GM18508 (cell line): ENCODE measurements around the gene GALNS.
"Not testable (repeated sequence)": the region's sequence is repeated elsewhere in the genome, so short reads cannot be mapped to it uniquely, and the experiment has no call there.

Source experiments
- ATAC-seq: cut with Tn5 transposase; IDR thresholded peaks from one replicate; pipeline ENCODE4 v1.9.1; 2021; ENCODE audit warnings: moderate number of reproducible peaks; ENCODE audit not compliant: insufficient read depth, unreplicated experiment

The GALNS gene, protein sequence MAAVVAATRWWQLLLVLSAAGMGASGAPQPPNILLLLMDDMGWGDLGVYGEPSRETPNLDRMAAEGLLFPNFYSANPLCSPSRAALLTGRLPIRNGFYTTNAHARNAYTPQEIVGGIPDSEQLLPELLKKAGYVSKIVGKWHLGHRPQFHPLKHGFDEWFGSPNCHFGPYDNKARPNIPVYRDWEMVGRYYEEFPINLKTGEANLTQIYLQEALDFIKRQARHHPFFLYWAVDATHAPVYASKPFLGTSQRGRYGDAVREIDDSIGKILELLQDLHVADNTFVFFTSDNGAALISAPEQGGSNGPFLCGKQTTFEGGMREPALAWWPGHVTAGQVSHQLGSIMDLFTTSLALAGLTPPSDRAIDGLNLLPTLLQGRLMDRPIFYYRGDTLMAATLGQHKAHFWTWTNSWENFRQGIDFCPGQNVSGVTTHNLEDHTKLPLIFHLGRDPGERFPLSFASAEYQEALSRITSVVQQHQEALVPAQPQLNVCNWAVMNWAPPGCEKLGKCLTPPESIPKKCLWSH

DNA sequence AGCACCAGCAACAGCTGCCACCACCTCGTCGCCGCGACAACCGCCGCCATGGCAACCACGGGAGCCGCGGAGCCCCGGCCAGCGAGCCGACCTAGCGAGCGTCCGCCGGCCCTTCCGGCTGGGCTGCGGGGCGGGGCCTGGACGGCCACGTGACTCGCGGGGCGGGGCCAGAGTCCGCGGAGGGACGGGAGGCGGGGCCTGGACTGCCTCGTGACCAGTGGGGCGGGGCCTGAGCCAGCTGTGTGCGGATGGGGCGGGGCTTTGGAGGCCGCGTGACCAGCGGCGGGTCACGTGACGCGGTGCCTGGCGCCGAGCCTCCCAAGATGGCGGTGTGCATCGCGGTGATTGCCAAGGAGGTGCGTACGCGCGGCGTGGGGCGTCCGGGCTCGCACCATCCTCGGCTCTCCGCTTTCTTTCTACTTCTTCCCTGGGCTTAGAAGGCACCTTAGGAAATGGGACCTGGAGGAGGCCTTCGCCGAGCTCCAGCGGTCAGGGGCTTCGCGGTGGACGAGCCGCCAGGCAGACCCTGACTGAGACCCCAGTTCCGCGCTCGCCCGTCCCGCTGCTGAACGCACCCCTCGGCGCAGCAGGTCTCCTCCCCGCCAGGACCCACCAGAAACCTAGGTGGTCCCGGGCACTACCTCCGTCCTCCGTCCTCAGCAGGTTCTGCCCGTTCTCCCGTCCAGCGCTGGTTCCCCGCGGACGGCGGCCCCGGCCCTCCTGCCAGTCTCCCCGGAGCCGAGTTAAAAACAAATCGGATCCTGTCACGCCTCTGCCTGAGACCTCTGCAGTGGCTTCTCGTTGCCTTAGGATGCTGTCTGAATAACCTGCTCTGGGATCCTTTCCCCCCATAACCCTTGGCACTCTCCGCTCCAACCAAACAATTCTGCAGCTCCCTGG lies at the start of gene GALNS, which contains the start of gene TRAPPC2L:
Gene GALNS (minus strand): TSS at position 120 of the 900 bp plus-strand sequence. CDS start 70 bp downstream, at position 50.
Gene TRAPPC2L (plus strand): TSS at position 300 of the 900 bp plus-strand sequence. CDS start 24 bp downstream, at position 324.
- ATAC-seq = no peak

DNA sequence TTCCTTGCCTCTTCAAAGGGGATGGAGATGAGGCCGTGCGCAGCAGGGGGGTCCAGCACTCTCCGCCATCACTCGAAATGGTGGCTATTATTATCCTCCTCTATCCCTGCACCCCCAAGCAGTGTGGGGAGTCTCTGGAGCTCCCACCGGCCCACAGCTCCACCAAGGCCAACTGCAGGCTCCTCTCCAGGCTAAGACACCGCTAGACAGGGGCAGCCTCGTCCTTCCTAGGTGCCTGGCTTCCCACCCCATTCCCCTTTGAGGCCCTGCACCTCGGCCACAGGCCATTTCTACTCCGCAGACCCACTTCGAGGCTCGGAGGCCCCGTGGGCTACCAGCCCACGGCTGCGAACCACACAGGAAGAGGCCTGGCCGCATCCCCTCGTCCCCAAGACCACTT lies 49.3 kb upstream of the GALNS start:
- ATAC-seq = no peak

DNA sequence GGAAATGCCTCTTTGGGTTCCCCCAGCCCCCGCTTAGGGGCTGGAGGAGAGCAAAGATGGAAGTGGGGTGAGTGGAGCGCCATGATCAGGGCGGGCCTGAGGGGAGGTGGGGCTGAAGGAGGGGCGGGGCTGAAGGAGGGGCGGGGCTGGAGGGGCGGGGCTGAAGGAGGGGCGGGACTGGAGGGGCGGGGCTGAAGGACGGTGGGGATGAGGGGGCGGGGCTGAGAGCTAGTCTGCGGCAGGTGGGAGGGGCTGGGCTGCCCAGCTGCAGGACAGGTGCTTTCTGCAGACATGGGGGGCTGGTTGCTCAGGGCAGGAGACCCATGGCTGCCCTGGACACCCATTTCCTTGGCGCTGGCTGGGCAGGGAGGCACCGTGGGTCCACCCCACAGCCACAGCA lies 48.8 kb upstream of the GALNS start:
- no peak for ATAC-seq

DNA sequence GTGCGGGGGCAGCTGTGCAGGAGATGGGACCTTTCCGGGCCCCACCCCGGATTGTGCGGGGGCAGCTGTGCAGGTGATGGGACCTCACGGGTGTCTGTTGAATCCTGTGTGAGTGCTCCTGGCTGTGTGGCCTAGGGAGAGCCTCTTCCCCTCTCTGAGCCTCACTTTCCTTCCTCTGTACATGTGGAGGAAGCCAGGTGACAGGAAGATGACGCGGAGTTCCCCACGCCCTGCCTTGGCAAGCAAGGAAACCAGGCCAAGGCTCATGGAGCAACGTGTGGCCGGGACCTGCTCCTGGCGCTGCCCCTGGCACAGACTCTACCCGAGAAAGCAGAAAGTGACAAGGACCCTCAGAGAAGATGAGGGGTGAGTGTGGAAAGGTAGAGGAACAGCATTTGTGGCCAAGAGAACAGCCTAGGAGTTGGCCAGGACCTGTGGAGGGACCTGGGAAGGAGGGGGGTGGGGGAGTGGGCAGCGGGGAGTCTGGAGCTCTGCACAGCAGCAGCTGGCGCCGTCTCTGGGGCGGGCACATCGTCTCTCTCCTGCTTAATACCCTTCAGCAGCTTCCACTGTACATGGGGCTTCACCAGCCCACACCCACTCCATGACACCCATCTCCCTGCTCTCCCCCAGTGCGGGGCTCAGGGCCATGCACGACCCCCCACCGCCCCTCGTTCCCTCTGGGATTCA lies 48.1 kb upstream of the GALNS start:
- ATAC-seq = no peak

DNA sequence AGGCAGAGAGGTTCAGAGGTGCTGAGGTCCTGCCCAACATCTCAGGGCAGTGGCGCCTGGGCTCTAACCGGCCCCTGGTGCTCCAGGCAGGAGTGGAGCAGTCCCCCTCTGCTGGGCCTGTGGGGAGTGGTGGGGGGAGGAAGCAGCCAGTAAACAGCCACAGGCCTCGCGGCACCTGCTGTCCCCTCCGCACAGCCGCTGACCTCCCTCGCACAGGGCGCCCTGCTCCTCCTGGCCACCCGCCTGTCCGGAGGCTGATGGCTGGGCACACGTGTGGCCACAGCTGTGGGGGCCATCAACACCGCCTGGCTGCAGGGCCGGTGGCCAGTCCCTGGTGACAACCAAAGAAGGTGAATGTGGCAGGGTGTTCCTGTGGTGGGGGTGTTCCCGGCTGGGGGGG lies 46.5 kb upstream of the GALNS start:
- ATAC-seq = no peak

DNA sequence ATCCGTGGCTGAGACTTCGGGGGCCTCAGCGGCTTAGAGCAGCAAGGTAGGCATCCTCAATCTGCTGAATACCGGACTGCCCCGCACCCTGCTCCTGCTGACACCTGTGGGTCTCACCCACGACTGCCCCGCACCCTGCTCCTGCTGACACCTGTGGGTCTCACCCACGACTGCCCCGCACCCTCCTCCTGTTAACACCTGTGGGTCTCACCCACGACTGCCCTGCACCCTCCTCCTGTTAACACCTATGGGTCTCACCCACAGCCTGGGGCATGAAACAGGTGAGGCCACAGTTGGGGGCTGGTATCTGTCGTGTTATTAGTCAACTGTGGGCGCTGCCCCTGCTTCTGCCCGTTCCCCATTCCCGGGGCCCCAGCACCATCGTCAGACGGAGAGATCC lies 46.0 kb upstream of the GALNS start:
- no peak for ATAC-seq

DNA sequence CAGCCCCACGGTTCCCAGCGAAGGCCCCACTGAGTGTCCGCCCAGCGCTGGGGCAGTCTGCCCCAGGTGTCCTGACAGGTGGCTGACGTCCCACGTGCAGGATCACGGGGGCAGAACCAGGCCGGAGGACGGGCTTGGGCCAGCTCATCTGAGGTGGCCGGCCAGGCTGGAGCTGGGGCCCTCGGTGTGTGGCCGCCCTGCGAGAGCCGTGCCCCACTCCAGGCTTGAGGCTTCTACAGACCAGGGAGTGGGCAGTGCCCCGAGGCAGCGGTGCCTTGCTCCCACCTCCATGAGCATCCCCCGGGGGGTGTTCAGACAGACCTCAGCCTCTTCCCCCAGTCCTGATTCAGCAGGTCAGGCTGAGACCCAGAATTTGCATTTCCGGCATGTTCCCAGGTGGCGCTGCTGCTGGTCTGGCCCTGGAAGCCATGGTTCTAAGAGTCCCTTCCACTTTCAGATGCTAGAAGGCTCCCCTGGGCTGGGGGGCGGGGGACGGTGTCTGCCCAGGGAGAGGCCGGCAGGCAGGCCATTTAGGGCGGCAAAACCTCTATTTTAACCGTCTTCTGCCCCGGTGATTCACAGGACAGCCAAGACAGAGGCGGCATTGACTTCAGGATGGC lies 45.1 kb upstream of the GALNS start:
- no peak for ATAC-seq

DNA sequence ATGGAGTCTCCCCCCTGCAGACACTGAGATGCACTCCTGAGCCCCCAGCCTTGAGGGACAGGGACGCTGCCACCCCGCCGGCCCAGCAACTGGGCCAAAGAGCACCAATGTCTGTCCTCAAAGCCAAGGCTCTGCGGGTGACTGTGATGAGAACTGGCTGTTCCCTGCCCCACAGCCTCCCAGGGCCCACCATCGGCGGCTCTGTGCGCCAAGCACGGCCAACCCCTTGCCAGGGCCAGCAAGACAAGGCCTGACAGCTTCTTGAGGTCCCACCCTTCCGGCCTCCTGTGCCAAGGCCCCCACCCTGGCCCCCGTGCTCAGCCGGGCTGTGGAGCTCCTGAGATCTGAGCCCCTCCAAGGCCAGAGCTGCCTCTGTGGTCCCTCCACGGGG lies 43.9 kb upstream of the GALNS start:
- no peak for ATAC-seq

DNA sequence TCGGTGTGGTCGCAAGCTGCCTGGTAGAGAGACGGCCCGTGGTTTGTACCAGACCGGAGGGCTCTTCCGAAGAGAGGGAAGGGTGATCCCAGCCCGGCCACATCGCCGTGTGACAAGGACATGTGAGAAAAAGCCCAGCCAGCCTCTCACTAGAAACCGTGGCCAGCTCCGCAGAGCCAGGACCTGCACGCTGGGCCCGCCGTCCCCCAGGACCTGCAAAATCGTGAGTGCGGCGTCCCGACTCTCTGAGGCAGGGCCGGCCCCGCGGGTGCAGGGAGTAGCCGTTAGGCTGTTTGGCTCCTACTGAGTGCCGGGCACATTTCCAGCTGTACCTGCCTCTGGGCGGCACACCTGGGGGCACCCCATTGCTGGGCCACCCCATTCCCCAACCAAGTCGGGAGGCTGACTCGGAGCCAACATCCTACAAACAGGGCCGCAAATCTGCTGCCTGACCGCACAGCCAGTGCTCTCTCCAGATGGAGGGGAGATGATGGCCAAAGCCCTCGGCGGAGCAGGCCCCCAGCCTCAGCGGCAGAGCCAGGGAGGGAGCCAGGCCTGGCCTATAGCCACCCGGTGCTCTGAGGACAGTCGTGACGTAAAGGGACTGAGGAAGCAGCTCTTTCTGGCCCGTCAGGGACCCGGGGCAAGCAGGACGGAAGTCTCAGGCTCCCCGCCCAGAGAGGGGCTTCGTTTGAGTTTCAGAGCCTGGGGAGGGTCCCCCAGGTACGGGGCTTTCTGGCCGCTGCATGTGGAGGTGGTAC lies 43.3 kb upstream of the GALNS start:
- ATAC-seq = no peak

DNA sequence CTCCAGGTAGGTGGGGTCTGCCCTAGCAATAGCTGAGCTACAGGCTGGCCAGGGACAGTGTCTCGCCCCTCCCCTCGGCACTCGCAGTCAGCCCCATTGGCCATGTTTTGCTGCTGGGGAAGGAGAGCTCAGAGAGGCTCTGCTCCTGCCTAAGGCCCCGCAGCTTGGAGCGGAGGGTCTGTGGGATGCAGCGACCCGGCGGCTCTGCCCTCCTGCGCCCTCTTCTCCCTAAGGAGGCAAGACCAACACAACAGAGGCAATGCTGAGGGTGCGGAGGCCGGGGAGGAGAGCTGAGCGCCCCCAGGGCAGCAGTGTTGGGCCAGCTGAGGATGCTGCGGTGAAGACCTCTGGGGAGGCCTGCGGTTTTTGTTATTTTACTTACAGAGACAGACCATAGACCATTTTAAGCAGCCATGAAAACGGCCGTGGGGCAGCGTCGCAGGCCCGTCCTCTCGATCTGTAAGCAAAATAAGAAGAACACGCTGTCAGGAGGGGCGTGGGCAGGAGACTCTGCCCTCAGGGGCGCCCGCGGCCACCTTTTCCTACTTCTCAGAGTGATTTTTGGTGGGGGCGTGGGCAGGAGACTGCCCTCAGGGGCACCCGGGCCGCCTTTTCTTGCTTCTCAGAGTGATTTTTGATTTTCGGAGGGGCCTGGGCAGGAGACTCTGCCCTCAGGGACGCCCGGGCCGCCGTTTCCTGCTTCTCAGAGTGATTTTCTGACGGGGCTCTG lies 41.1 kb upstream of the GALNS start:
- no peak for ATAC-seq

DNA sequence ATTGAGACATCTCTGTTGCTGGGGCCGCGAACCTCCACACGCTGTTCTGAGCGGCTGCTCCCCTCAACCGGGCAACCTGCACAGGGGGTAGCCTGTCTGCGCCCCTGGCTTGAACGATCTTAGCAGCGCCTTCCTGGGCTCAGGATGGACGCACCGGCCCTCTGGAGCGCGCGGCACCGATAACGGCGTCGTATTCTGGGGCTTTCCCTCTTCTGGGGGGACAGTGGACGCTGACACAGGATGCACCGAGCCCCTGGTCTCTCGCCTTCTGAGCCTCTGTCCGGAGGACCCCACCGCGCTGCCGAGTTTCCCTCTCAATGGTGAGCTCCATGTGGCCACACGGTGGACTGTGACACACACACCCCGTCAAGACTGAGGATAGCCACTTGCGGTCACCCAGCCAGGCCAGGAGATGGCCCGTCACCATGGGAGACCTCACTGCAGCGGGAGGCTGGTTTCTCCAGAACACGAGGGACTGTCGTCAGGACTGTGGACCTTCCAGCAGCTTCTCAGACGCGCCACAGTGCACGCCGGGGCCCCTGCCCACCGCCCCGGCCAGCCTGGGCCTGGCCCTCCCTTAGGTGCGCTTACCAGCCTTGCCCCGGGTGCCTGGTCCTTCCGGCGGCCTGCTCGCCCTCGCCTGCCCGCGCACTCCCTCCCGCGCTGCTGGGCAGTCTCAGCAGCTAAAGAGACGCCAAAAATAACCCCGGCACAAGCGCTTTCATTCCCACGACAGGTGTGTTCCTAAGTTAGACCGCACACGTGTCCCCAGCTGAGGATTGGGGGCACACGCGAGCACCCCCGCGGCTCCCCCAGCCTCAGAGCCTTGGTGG lies 39.7 kb upstream of the GALNS start:
- ATAC-seq = no peak

DNA sequence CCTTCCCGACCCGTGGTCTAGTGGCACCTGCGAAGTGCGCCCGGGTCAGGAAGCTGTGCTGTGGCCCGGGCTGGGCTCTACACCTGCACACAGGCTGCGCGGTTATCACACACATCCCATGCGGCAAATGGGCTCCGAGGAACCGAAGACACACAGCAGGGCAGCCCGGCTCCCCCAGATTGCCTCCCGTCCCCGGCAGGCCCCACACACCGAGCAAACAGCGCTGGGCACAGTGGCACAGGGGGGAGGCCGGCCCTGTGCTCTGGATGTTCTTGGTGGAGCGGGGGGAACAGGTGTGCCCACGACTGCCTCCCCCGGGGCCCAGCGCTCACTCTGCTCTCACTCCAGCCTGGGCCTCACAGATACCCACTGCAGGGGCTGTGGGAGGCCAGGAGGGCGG lies 38.6 kb upstream of the GALNS start:
- ATAC-seq = no peak

DNA sequence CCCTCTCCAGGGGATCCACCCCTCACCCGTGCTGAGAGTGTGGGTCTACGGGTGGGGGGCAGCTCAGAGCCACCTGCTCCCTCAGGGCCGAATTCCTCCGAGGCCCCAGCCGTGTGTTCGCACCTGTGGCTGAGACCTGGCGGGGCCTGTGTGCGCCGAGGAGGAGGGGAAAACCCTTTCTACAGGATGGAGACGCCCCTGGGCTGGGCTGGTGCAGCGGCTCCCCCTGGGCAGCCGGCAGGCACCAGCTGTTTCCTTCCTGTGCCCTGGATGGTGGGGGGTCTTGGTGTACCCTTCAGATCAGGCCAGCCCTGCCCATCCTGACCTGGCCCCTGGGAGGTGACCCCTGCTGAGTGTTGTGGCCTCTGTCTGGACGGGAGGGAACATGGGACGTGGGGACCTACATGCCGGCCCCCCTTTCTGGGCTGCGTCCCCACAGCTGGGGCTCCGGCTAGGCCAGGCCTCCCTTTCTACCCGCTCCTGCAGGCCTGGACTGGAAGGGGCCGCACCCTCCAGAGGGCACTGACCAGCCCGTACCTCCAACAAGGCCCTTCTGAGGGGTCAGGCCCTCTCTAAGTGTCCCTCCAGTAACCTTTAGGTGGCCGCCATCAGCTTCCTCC lies 38.0 kb upstream of the GALNS start:
- no peak for ATAC-seq

DNA sequence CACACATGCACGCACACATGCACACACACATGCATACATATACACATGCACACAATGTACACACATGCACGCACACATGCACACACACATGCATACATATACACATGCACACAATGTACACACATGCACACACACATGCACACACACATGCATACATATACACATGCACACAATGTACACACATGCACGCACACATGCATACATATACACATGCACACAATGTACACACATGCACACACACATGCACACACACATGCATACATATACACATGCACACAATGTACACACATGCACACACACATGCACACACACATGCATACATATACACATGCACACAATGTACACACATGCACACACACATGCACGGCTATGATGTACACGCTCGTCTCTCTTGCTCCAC lies 37.5 kb upstream of the GALNS start:
- ATAC-seq = not testable (repeated sequence)

DNA sequence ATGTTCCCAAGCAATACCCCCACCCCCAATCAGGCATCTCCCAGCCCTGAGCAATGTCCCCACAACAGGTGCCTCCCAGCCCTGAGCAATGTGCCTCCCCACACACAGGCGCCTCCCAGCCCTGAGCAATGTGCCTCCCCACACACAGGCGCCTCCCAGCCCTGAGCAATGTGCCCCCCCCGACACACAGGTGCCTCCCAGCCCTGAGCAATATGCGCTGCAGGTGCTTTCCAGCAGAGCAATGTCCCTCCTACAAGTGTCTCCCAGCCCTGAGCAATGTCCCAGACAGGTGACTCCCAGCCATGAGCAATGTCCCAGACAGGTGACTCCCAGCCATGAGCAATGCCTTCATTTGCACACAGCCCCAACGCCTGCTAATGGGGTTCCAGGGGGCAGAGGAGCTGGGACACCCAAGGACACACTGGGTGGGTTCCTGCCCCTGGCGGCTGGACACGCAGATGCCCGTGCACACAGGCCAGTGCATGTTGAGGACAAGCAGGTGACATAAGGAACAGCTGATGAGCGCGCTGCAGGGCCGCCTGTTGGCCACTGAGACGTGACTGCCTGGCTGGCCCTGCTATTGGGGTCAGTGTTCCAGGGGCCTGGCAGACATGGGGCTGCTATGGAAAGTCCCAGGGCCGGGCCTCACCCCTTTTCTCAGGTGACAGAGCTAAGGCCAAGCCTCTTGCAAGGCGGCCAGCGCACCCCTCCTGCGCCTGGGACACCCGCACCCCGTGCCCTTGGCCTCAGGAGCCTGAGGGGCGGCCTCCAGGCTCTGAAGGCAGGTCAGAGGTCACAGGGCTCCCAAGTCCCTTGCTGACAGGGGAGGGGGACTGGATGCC lies 36.6 kb upstream of the GALNS start:
- ATAC-seq = no peak

DNA sequence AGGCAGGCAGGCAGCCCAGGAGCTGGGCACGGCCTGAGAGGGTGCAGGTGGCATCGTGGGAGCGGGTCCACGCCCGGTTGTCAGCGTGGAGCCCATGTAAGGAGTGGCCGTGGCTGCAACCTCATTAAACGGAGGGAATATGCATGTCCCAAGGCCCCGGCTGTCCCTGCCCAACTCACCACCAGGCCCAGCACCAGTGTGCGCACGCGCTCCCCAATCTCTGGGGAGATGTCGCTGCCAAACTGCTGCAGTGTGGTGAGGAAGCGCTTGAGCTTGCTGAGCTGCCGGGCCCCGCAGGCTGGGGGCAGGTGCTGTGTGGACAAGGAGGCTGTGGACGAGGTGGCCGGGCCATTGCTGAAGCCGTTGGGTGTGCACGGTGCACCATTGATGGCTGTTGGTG lies 35.3 kb upstream of the GALNS start:
- no peak for ATAC-seq

DNA sequence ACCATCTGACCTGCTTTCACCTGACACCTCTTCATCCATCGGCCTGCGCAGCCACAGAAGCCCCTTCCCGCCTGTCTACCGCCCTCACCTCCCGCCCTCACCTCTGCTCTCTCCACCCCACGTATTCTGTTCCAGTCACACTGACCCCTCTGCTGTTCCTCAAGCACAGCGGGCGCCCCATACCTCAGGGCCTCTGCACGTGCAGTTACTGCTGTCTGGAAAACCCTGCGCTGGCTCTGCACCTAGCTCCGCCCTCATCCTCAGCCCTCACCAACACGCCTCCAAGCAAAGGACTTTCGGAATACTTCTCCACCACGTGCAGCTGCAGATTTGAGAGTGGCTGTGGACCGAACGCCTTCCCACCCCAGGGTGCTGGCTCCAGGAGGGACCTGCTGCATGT lies 34.3 kb upstream of the GALNS start:
- no peak for ATAC-seq
